Neural progenitor cell (in vitro differentiated cells): ENCODE data around the gene CFAP410. TPM values are rescaled to one million over a fixed set of nuclear protein-coding genes. Genes with fewer than 3 reads are reported as not detected.

Experiments
- DNase-seq: peaks from one replicate; pipeline ENCODE4 v3.0.0-alpha.2; 2016; ENCODE audit warnings: low spot score
- H2AFZ ChIP-seq: fragments of 200-600 bp; sonication (generic); replicated peaks from 2 replicates; pipeline ENCODE4 v1.6.1; 2016; ENCODE audit warnings: antibody characterized with exemption
- H3F3A ChIP-seq: fragments of 200-600 bp; sonication (generic); 2 replicates; pipeline ENCODE4 v1.6.1; 2016; ENCODE audit warnings: antibody characterized with exemption, low read depth
- H3K27ac ChIP-seq: fragments of 200-600 bp; sonication (generic); 2 replicates; pipeline ENCODE4 v1.5.1; 2016; ENCODE audit warnings: mild to moderate bottlenecking
- H3K27me3 ChIP-seq: fragments of 200-600 bp; sonication (generic); 2 replicates; pipeline ENCODE4 v1.6.1; 2016; ENCODE audit warnings: mild to moderate bottlenecking, moderate library complexity
- H3K36me3 ChIP-seq: fragments of 200-600 bp; sonication (generic); 2 replicates; pipeline ENCODE4 v1.5.1; 2016
- H3K4me1 ChIP-seq: fragments of 200-600 bp; sonication (generic); 2 replicates; pipeline ENCODE4 v1.6.1; 2016; ENCODE audit warnings: mixed run types
- H3K4me2 ChIP-seq: fragments of 200-600 bp; sonication (generic); 2 replicates; pipeline ENCODE4 v1.6.1; 2016
- H3K4me3 ChIP-seq: fragments of 200-600 bp; sonication (generic); 2 replicates; pipeline ENCODE4 v1.5.1; 2016
- H3K79me2 ChIP-seq: fragments of 200-600 bp; sonication (generic); 2 replicates; pipeline ENCODE4 v1.6.1; 2016; ENCODE audit warnings: low read depth
- H3K9ac ChIP-seq: fragments of 200-600 bp; sonication (generic); 2 replicates; pipeline ENCODE4 v1.6.1; 2016
- H3K9me3 ChIP-seq: fragments of 200-600 bp; sonication (generic); 2 replicates; pipeline ENCODE4 v1.5.1; 2016; ENCODE audit warnings: low read depth
- H4K20me1 ChIP-seq: fragments of 200-600 bp; sonication (generic); 2 replicates; pipeline ENCODE4 v1.6.1; 2016; ENCODE audit warnings: low read depth
- H3K27ac Mint-ChIP-seq: 3 replicates; pipeline ENCODE4 v1.8.0; 2021; ENCODE audit warnings: mixed read lengths
- H3K27me3 Mint-ChIP-seq: 2 replicates; pipeline ENCODE4 v1.8.0; 2022; ENCODE audit warnings: low read depth, mild to moderate bottlenecking, inconsistent platforms, moderate library complexity, mixed read lengths; ENCODE audit not compliant: insufficient read depth
- H3K36me3 Mint-ChIP-seq: 3 replicates; pipeline ENCODE4 v1.8.0; 2021; ENCODE audit warnings: mixed read lengths
- H3K4me1 Mint-ChIP-seq: 3 replicates; pipeline ENCODE4 v1.8.0; 2021; ENCODE audit warnings: mixed read lengths
- H3K4me3 Mint-ChIP-seq: 3 replicates; pipeline ENCODE4 v1.8.0; 2021; ENCODE audit warnings: mild to moderate bottlenecking, moderate library complexity, mixed read lengths
- H3K9me3 Mint-ChIP-seq: 3 replicates; pipeline ENCODE4 v1.8.0; 2020; ENCODE audit warnings: mixed read lengths
- EZH2 ChIP-seq: fragments of 200-600 bp; sonication (generic); IDR thresholded peaks from 2 replicates; pipeline ENCODE4 v1.6.1; 2017; ENCODE audit warnings: antibody characterized with exemption, mild to moderate bottlenecking, moderate library complexity
- EZH2phosphoT487 ChIP-seq: fragments of 200-600 bp; sonication (generic); IDR thresholded peaks from 2 replicates; pipeline ENCODE4 v1.6.1; 2017; ENCODE audit warnings: antibody characterized with exemption
- total RNA-seq: library from RNA; depleted of rRNA; stranded (reverse); fragments of >200 nt; gene quantifications from 2 replicates; pipeline ENCODE4 v1.2.3, GENCODE V29; 2015; ENCODE audit warnings: low replicate concordance
- TF ChIP-seq, protein P1 (sequence below): fragments of 200-600 bp; sonication (generic); IDR thresholded peaks from 2 replicates; pipeline ENCODE4 v1.5.1; 2017; ENCODE audit warnings: antibody characterized with exemption, mild to moderate bottlenecking

CFAP410 gene
- total RNA-seq, 1 donor from 2014 or later, result 7.5 TPM

DNA sequence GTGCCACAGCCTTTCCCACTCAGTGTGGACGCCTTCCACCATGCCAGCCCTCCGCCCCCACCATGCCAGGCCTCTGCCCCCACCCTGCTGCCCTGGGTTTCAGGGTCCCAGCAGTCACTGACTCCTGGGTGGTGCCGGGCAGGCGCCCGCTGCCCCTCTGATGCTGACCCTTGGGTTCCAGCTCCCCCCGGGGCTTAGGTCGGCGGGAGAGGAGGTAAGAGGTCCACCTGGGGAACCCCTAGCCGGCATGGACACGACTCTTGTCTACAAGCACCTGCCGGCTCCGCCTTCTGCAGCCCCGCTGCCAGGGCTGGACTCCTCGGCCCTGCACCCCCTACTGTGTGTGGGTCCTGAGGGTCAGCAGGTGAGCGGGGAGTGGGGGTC, 46.4 kb downstream of the CFAP410 start:
- TF ChIP-seq, protein P1, sequence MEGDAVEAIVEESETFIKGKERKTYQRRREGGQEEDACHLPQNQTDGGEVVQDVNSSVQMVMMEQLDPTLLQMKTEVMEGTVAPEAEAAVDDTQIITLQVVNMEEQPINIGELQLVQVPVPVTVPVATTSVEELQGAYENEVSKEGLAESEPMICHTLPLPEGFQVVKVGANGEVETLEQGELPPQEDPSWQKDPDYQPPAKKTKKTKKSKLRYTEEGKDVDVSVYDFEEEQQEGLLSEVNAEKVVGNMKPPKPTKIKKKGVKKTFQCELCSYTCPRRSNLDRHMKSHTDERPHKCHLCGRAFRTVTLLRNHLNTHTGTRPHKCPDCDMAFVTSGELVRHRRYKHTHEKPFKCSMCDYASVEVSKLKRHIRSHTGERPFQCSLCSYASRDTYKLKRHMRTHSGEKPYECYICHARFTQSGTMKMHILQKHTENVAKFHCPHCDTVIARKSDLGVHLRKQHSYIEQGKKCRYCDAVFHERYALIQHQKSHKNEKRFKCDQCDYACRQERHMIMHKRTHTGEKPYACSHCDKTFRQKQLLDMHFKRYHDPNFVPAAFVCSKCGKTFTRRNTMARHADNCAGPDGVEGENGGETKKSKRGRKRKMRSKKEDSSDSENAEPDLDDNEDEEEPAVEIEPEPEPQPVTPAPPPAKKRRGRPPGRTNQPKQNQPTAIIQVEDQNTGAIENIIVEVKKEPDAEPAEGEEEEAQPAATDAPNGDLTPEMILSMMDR, result no peak
- no peak for TF ChIP-seq EZH2phosphoT487
- TF ChIP-seq EZH2, result no peak
- no peak overlapping the region for H3K4me2 ChIP-seq
- no peak overlapping the region for H3K27ac ChIP-seq
- peaks cover 3% of the 10 kb centered on the region for H3K27me3 Mint-ChIP-seq
- no peaks in the 10 kb centered on the region for H3K9me3 Mint-ChIP-seq
- H3K4me3 Mint-ChIP-seq, result no peak overlapping the region
- no peaks in the 10 kb centered on the region for H3F3A ChIP-seq
- no peaks in the 10 kb centered on the region for H3K4me1 ChIP-seq
- H3K36me3 Mint-ChIP-seq, result no peaks in the 10 kb centered on the region
- no peaks in the 10 kb centered on the region for H4K20me1 ChIP-seq
- no peaks in the 10 kb centered on the region for H3K36me3 ChIP-seq
- no peaks in the 10 kb centered on the region for H3K9me3 ChIP-seq
- no peak overlapping the region for H3K4me3 ChIP-seq
- H2AFZ ChIP-seq, result no peak overlapping the region
- no peak for DNase-seq
- H3K27ac Mint-ChIP-seq, result no peak overlapping the region
- H3K27me3 ChIP-seq, result peaks cover 3% of the 10 kb centered on the region
- no peak overlapping the region for H3K9ac ChIP-seq
- no peaks in the 10 kb centered on the region for H3K4me1 Mint-ChIP-seq
- H3K79me2 ChIP-seq, result no peaks in the 10 kb centered on the region

DNA sequence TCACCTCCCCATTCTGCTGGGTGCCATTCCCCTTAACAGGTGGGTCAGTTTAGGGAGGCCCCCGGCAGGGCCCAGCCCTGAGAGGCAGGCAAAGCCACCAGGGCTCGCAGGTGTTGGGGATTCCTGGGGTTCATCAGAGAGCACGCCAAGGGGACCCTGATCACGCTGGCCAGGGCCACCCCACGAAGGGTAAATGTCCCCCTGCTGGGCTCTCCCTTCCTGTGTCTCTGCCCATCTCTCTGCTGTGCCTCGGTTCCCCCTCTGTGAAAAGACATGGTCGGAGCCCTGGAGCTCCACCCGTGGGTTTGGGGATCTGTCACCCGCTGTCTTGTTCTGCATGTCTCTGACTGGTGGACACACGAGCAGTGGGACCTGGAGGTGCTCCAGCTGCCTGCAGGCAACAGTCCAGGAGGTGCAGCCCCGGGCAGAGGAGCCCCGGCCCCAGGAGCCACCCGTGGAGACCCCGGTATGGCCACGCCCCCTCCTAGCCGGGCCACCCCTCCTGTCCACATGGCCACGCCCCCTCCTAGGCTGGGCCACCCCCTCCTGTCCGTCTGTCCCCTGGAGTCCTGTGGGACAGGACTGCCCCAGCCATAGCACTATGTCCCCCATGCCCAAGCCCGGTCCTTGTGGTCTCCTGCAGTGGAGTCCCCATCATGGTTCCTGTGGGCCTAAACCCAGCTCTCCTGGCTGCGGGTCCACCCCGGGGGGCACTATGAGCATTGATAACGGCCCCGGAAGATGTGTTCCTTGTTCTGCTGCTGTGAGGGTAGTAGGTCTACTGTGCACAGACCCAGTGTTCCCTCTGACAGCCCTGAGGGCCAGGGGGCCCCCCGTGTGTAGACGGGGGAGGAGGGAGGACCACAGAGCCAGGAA, 47.0 kb downstream of the CFAP410 start:
- peak; percentile 30 for DNase-seq
- Histone ChIP-seq H2AFZ (no peak overlapping the region), H3K79me2 (no peaks in the 10 kb centered on the region), H3K9me3 (no peaks in the 10 kb centered on the region), H3K27ac (no peak overlapping the region), H3K27me3 (peaks cover 6% of the 10 kb centered on the region), H3F3A (no peaks in the 10 kb centered on the region), H3K36me3 (no peaks in the 10 kb centered on the region), H3K4me1 (no peaks in the 10 kb centered on the region), H3K4me2 (no peak overlapping the region), H4K20me1 (no peaks in the 10 kb centered on the region), H3K4me3 (no peak overlapping the region), H3K9ac (no peak overlapping the region)
- H3K4me1 Mint-ChIP-seq, result no peaks in the 10 kb centered on the region
- no peak overlapping the region for H3K4me3 Mint-ChIP-seq
- peaks cover 3% of the 10 kb centered on the region for H3K27me3 Mint-ChIP-seq
- H3K27ac Mint-ChIP-seq, result no peak overlapping the region
- H3K36me3 Mint-ChIP-seq, result no peaks in the 10 kb centered on the region
- no peaks in the 10 kb centered on the region for H3K9me3 Mint-ChIP-seq
- TF ChIP-seq EZH2 (no peak), EZH2phosphoT487 (no peak)
- TF ChIP-seq, protein P1, result no peak

DNA sequence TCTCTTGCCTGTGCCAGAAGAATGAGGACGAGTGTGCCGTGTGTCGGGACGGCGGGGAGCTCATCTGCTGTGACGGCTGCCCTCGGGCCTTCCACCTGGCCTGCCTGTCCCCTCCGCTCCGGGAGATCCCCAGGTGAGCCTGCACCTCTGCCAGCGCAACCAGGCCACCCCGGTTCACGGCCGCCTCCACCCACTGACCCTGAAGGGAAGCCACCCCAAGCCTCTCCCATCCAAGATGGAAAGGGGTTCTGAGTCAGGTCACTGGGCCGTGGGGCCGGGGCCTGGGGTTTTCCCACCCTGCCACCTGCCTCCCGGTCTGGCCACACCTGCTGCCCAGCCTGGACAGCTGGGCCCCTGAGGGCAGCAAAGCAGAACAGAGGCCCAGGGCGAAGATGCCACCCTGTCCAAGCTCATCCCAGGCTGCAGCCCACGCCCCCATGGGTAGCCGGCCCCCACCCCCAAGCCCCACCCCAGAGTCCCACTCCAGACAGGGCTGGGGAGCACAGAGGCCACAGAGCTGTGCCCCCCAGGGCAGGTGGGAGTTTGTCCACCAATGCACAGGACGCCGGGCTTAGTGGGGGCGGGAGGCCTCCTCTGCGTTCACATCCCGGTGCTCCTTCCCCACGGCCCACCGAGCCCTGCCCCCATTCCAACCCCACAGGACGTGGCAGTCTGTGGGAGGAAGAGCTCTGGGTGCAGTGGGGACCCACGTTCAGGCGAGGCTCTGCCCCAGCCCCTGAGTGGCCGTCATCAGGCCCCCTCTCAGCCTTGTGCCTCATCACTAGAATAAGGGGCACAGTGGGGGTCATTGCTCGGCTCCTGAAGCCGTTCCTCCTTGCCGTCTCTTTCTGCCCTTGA, 47.9 kb downstream of the CFAP410 start:
- peaks cover 14% of the 10 kb centered on the region for H3K27me3 ChIP-seq
- no peak overlapping the region for H3K4me3 ChIP-seq
- H3F3A ChIP-seq, result no peaks in the 10 kb centered on the region
- no peak overlapping the region for H3K4me2 ChIP-seq
- H3K9me3 Mint-ChIP-seq, result no peaks in the 10 kb centered on the region
- H3K36me3 ChIP-seq, result no peaks in the 10 kb centered on the region
- H3K4me1 ChIP-seq, result no peaks in the 10 kb centered on the region
- H3K27me3 Mint-ChIP-seq, result peaks cover 3% of the 10 kb centered on the region
- no peak overlapping the region for H3K9ac ChIP-seq
- no peaks in the 10 kb centered on the region for H4K20me1 ChIP-seq
- H3K9me3 ChIP-seq, result no peaks in the 10 kb centered on the region
- TF ChIP-seq EZH2phosphoT487 (no peak), EZH2 (no peak)
- TF ChIP-seq, protein P1, result no peak
- no peak overlapping the region for H3K27ac ChIP-seq
- no peak overlapping the region for H2AFZ ChIP-seq
- H3K79me2 ChIP-seq, result no peaks in the 10 kb centered on the region
- DNase-seq, result no peak
- H3K4me3 Mint-ChIP-seq, result no peak overlapping the region
- no peak overlapping the region for H3K27ac Mint-ChIP-seq
- no peaks in the 10 kb centered on the region for H3K4me1 Mint-ChIP-seq
- H3K36me3 Mint-ChIP-seq, result no peaks in the 10 kb centered on the region
